ENCODE data around the gene CCDC85C. TPM values are rescaled to one million over a fixed set of nuclear protein-coding genes. Genes with fewer than 3 reads are reported as not detected.

Gene CCDC85C
- total RNA-seq: 11.5 and 15.6 TPM in 2 replicates

DNA sequence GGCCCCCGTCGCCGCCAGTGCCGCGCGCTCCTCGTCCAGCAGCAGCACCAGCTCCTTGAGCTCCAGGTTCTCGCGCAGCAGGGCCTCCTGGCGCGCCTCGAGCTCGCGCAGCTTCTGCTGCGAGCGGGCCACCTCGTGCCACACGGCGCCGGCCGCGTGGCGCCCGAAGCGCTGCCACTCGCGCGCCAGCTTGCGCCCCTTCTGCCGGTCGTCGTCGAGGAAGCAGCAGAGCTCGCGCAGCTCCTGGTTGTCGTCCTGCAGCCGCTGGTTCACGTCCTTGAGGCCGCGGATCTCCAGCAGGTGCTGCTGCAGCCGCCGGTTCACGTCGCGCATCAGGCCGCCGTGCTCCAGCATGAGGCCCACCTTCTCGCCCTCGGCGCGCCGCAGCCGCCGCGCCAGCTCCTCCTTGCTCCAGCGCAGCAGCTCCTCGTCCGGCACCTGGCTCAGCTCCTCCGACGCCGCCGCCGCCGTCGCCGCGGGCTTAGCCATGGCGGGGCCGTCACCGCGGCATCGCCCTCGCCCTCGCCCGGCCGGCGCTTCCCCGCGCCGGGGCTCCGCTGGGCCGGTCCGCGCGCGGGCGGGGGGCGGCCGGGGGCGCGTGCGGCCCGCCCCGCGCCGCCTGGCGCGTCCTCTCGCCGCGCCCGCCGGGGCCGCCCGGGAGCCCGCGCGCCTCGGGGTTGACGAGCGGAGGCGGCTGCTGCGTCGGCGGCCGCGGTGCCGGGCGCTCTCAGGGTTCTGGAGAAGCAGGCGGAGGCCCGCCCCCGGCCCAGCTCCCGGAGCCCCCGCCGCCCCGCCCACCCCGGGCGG, at the start of gene CCDC85C:
Gene CCDC85C (minus strand): TSS at position 737 of the 807 bp plus-strand sequence. CDS start 248 bp downstream, at position 489.

GRCh38 chr14:99644723-99645544, 40.9 kb upstream of the CCDC85C start, which contains the start of gene HHIPL1:
TSS of gene HHIPL1 (plus strand) at chr14:99645129. CDS start at chr14:99645208, 79 bp downstream.

GRCh38 chr14:99480917-99481744, 122.9 kb downstream of the CCDC85C start, which contains the start of gene CCNK:
TSS of gene CCNK (plus strand) at chr14:99481409. CDS start at chr14:99492678, 11,269 bp downstream.

GRCh38 chr14:99479906-99480869, 123.8 kb downstream of the CCDC85C start, which contains the start of gene SETD3:
TSS of gene SETD3 (minus strand) at chr14:99480859. CDS start at chr14:99465805, 15,054 bp downstream.

Other genes with a start within 250 kb of the CCDC85C start
- 44.0 and 53.7 TPM in 2 replicates for gene SETD3, start 123.3 kb downstream of the CCDC85C start, total RNA-seq
- 23.5 and 53.7 TPM in 2 replicates for gene CCNK, start 122.8 kb downstream of the CCDC85C start, total RNA-seq
- 1.9 and 3.7 TPM in 2 replicates for gene HHIPL1, start 40.9 kb upstream of the CCDC85C start, total RNA-seq
- 0.13 and 0.16 TPM in 2 replicates for gene CYP46A1, start 80.1 kb upstream of the CCDC85C start, total RNA-seq
- gene EML1, start 189.2 kb upstream of the CCDC85C start, total RNA-seq: 33.8 and 36.6 TPM in 2 replicates